Activated T-cell treated with anti-CD3 and anti-CD28 coated beads, Interleukin-2, amount 50 U/mL, for 1 hour (primary cell): ENCODE measurements around the gene ACOT7.
A peak's percentile ranks its signal among the peaks of the same experiment; 100 is the strongest.

Source experiments
- DNase-seq: peaks from one replicate; pipeline ENCODE4 v3.0.0-alpha.2; 2020

ACOT7 gene

GRCh38 chr1:6359216-6360116, 34.1 kb downstream of the ACOT7 start:
- peak; percentile 46 for DNase-seq

GRCh38 chr1:6358757-6359201, 34.8 kb downstream of the ACOT7 start:
- DNase-seq: peak; percentile 61

- no peak for DNase-seq
These were observed 35.4 kb downstream of the ACOT7 start for GRCh38 chr1:6358144-6358624.

GRCh38 chr1:6357243-6357936, 36.2 kb downstream of the ACOT7 start:
- DNase-seq: no peak

GRCh38 chr1:6355621-6356020, 37.9 kb downstream of the ACOT7 start:
- no peak for DNase-seq

- DNase-seq: no peak
These were observed 38.8 kb downstream of the ACOT7 start for GRCh38 chr1:6354659-6355317.

- DNase-seq: no peak
These were observed 39.5 kb downstream of the ACOT7 start for GRCh38 chr1:6353955-6354658.

- no peak for DNase-seq
These were observed 40.0 kb downstream of the ACOT7 start for GRCh38 chr1:6353619-6353954.

- no peak for DNase-seq
These were observed 41.4 kb downstream of the ACOT7 start for GRCh38 chr1:6352138-6352563.

GRCh38 chr1:6351480-6352137, 42.0 kb downstream of the ACOT7 start:
- no peak for DNase-seq

- DNase-seq: no peak
These were observed 43.0 kb downstream of the ACOT7 start for GRCh38 chr1:6350416-6351088.

- DNase-seq: no peak
These were observed 44.2 kb downstream of the ACOT7 start for GRCh38 chr1:6349254-6349943.

GRCh38 chr1:6348511-6349191, 44.9 kb downstream of the ACOT7 start:
- peak; percentile 63 for DNase-seq

- peak; percentile 79 for DNase-seq
These were observed 45.7 kb downstream of the ACOT7 start for GRCh38 chr1:6347641-6348487.

GRCh38 chr1:6345460-6345859, 48.1 kb downstream of the ACOT7 start:
- DNase-seq: no peak

GRCh38 chr1:6345009-6345408, 48.6 kb downstream of the ACOT7 start:
- no peak for DNase-seq

GRCh38 chr1:6343506-6344405, 49.8 kb downstream of the ACOT7 start:
- DNase-seq: peak; percentile 66

GRCh38 chr1:6342056-6342455, 51.5 kb downstream of the ACOT7 start:
- DNase-seq: no peak
